Stimulated activated CD8-positive, alpha-beta memory T cell treated with anti-CD3 and anti-CD28 coated beads, Interleukin-12 subunit alpha, Interleukin-12 subunit beta, amount 100 ng/mL, for 1 hour (primary cell): ENCODE results near the gene RRP9.

Experiments used
- DNase-seq: peaks from one replicate; pipeline ENCODE4 v3.0.0-alpha.2; 2020; ENCODE audit warnings: low read depth

Gene RRP9

GRCh38 chr3:51970606-51971300 lies 29.0 kb upstream of the RRP9 start:
- no peak for DNase-seq

- no peak for DNase-seq
These were observed 28.1 kb upstream of the RRP9 start for GRCh38 chr3:51969841-51970240.

DNA sequence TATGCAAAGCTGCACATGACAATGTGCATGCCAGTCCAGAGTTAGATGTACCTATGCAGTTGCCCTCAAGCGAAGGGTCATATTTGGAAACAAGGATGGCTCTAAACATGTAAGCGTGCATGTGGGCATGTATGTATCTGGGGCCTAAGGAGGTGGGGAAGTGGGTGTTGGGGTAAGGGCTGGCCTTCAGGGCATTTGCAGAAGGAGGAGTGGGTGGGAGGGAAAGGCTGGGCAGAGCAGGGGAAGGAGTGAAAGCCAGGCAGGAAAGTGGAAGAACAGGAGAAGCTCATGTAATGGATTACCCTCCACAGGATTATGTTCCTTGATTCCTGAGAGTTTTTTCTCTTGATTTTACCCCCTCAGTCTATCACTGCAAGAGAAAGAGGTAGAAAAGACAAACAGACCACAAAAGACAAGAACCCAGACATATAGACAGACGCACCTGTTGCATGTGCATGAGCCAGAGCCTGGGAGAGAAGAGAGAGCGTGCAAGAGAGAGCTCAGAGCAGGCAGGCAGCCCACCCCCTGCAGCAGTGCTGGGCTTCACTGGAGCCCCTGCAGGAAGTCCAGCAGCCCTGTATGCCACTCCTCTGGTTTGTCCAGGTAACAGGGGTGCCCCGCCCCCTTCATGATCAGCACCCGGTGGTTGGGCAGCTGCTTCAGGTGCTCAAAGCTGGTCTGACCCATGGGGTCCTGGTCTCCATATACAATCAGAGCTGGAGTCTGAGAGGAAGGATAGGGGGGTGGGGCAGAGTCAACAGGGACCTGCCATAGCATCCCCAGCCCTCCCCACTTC lies 27.4 kb upstream of the RRP9 start:
- no peak for DNase-seq

- no peak for DNase-seq
These were observed 26.6 kb upstream of the RRP9 start for GRCh38 chr3:51968170-51968775.

GRCh38 chr3:51967384-51968169 lies 25.9 kb upstream of the RRP9 start, which contains the start of gene PCBP4:
PCBP4 (minus strand) TSS chr3:51967454; CDS start chr3:51961240, 6,214 bp downstream.
- DNase-seq: no peak

GRCh38 chr3:51966922-51967383 lies 25.2 kb upstream of the RRP9 start:
- no peak for DNase-seq

DNA sequence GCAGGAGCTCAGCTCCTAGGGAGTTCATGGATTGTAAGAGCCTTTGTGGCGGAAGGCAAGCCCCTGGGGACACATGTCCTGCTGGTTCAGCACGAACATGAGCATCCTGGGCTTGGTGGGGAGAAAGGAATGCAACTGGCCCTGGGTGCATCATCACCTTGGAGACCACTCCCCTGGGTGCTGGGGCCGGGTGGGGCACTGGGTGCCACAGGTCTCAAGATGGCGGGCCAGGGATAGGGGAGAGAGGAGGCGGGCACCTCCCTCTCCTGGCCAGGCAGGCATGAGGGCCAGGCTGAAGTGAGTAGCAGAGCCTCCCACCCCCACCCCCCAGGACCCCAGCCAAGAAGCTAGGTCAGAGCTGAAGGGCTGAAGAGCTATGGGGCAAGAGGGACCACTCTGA lies 24.8 kb upstream of the RRP9 start:
- no peak for DNase-seq

GRCh38 chr3:51966016-51966415 lies 24.3 kb upstream of the RRP9 start:
- DNase-seq: no peak

DNA sequence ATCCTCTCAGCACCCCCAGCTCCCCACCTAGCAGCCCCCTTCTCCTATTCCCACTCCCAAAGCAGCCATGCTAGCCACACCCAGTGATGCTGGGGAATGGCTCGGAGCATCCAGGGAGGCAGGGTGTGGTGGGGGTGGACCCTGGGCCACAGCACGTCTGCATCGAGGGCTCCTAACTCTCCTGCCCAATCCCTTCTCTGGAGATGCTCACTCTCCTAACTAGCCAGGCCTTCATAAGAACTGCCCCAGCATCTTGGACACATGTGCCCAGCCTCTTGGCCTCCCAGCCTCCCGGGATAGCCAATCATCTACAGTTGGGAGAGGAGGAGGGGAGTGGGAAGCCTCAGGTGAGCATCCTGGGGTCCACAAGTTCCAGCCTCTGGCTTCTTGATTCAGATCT lies 22.8 kb upstream of the RRP9 start:
- DNase-seq: no peak

GRCh38 chr3:51963951-51964451 lies 22.3 kb upstream of the RRP9 start:
- DNase-seq: no peak

DNA sequence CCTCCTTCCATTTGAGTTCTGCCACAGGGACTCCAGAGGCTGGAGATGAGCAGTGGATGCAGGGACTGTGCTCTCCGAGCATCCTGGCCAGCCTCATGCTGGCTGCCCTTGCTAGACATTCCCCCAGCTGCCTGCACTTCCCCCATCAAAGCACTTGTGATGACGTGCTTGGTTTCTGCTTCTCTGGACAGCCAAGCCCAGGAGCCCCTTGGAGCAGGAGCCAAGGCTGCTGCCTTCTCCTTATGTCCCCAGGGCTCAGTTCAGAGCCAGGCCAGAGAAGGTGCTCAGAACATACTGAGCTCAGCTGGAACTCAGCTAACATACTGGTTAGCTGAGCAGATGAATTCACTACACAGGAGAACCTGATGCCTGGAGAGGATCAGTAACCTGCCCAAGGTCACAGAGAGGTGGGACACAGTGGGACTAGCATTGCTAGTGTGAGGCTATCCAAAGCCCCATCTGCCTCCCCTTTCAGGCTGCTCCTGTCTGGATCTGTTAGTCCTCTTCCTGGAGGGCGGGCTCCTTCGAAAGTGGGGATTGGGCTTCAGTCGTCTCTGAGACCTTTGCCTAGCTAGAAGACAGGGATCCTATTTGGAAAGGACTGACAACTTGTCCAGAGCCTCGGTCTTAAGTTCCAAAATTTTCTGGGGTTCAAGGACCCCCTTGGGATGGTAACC lies 21.3 kb upstream of the RRP9 start:
- DNase-seq: no peak

DNA sequence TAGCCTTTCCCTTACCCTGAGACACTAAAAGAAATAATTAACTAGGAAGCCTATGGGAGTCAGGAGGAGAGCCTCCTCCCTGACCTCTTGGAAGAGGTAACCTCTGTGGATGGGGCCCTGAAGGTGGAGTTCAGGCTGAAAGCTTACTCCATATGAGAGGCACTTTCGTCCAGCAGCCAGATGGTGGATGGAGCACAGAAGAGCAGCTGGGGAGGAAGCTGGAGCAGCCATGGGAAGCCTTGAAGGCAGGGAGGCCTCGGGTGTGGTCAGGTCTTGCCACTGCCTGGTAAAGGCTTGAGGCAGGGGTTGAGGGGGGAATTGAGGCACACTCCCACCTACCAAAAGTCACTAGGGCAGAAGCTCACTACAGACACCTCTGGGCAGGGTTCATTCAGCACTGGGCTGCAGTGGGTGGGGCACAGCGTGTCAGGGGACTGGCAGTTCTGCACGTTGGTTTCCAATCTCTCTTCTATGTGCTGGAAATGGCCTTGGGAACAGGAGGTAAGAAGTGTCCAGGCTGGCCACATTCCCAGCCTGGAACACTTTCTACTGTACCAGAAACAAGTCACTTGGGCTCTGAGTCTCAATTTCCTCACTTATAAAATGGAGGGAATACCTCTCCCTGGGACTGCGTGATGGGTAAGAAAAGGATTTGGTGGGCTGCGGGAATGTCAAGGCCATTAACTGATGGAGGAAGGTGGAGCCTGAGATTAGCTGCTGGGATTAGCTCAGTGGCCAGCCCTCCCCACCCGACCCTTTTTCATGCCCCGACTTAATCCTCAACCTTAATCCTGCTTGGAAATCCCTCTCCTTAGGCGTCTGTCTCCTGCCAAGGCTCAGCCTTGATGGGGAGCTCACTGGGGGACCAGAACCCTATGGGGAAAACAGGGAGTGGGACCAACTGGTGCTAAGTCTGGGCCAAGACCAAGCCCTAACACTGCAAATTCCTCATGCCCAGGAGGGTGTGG lies 20.2 kb upstream of the RRP9 start:
- DNase-seq: no peak

DNA sequence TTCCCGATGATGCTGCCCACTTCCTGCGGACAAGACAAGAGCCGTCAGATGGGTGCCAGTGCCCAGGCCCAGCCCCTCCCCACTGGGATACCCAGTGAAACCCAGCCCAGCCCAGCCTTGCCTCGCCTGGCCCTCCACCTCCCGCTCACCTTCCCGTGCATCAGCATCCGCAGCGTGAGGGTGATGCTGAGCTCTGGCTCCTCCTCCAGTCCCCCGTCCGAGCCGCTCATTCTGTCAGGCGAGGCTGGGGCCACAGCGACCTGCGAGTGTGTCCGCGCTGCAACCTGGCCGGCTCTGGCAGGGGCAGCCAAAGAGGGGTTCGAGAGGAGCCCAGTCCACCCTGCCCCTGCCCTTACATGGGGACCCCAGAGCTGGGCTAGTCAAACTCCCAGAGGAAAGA lies 19.3 kb upstream of the RRP9 start:
- DNase-seq: no peak

- no peak for DNase-seq
These were observed 18.7 kb upstream of the RRP9 start for GRCh38 chr3:51960386-51960785.

DNA sequence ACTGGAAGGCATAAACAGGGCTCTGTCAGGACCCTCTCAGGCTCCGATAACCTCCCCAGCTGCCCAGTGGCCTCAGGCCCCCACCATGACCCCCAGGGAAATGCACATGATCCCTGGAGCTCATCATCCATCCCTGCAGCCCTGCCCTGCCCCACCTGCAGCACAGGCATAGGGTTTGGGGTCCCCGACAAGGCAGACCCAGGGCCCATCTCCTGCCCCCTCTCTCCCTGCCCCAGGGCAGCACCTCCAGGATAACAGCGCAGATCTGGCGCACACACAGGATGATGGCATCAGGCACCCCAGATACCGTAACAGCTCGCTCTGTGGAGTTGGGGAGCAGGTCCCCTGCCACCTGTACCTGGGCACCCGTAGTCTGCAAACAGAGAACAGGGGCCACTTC lies 17.9 kb upstream of the RRP9 start:
- no peak for DNase-seq

DNA sequence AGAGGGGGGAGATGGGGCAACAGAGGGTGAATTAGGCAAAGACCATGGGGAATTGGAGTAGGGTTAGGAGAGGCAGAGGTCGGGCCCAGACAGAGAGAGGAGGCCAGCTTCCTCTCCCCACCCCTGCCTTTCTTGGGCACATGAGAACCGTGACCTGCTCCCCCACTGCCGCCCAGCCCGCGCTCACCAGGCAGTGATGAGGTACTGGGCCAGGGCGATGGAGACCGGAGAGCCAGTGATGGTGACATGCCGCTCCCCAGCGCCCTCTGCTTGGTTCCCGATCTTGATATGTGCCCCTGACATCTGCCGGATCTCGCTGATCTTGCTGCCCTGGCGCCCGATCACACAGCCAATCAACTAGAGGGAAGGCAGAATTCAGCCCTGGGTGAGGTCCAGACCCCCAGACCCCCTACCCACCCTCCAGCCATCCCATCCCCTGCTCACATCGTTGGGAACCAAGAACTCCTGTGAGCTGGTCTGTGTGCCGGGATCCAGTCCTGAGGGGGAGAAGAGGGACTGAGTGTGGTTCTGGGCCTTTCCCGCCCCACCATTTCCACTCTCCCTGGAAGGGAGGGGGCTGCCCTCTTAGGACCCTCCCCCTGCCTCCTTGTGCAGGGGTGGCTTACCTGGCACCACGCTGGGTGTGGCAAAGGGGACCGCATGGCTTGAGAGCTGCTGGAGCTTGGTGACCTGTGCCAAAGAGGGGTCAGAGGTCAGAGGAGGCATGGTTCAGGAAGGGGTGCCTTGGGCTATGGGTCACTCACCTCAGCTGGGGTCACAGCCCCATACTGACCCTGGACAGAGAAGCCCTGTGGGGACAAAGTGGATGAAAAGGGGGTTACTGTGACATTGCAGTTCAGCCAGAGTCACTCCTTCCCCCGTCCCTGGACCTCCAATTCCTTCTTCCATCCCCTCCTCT lies 17.2 kb upstream of the RRP9 start:
- DNase-seq: no peak

- DNase-seq: no peak
These were observed 16.0 kb upstream of the RRP9 start for GRCh38 chr3:51957520-51958205.
